Breast epithelium (tissue), 4 donors: ENCODE results near the gene TXNRD1. TPM values are rescaled to one million over a fixed set of nuclear protein-coding genes. Genes with fewer than 3 reads are reported as not detected.

Experiments used
- DNase-seq, 2 donors: peaks; one replicate each; pipeline ENCODE4 v3.0.0-alpha.2; 2019; ENCODE audit warnings: low spot score in 2 of 2
- H3K27ac ChIP-seq, 2 donors: fragments of 200-600 bp; sonication (generic) in 1 of 2; one replicate each; pipeline ENCODE4 v1.5.1; 2016 to 2019; ENCODE audit warnings: mild to moderate bottlenecking in 1 of 2
- H3K27me3 ChIP-seq, 2 donors: fragments of 200-600 bp; sonication (generic) in 1 of 2; one replicate each; pipeline versions ENCODE4 v1.5.1 to v1.6.0; 2017 to 2019; ENCODE audit warnings: control low read depth in 1 of 2, mild to moderate bottlenecking in 1 of 2
- H3K36me3 ChIP-seq: fragments of 200-600 bp; one replicate; pipeline ENCODE4 v1.5.1; 2019
- H3K4me1 ChIP-seq, 2 donors: fragments of 200-600 bp; sonication (generic); one replicate each; pipeline ENCODE4 v1.5.1; 2016 to 2019; ENCODE audit warnings: control low read depth in 1 of 2
- H3K4me3 ChIP-seq, 3 donors: fragments of 200-600 bp; sonication (generic); 1 replicate in 2 of 3; 2 replicates in 1 of 3; pipeline ENCODE4 v1.5.1; 2016 to 2019; ENCODE audit warnings: mild to moderate bottlenecking in 3 of 3, moderate library complexity in 2 of 3
- H3K9me3 ChIP-seq, 2 donors: fragments of 200-600 bp; sonication (generic) in 1 of 2; one replicate each; pipeline ENCODE4 v1.5.1; 2016 to 2019; ENCODE audit warnings: control low read depth in 1 of 2
- CTCF ChIP-seq, 3 donors: fragments of 450-650 bp; IDR thresholded peaks; one replicate each; pipeline ENCODE4 v1.5.1; 2016 to 2017; ENCODE audit warnings: antibody characterized with exemption in 3 of 3, mild to moderate bottlenecking in 3 of 3, moderate library complexity in 3 of 3
- POLR2A ChIP-seq: fragments of 450-650 bp; IDR thresholded peaks from one replicate; pipeline ENCODE4 v1.6.1; 2016; ENCODE audit warnings: antibody characterized with exemption, mild to moderate bottlenecking, moderate library complexity
- POLR2AphosphoS5 ChIP-seq, 3 donors: sonication (generic); formaldehyde crosslinking; IDR thresholded peaks; one replicate each; pipeline ENCODE4 v1.6.1; 2017; ENCODE audit warnings: antibody characterized with exemption in 3 of 3
- intact Hi-C: fragments of 100-400 bp; cut with DNase I; formaldehyde crosslinking; loops from one replicate; pipeline ENCODE4 v1.15.1; 2023; ENCODE audit warnings: low total_unique reads
- total RNA-seq, 3 donors: library from RNA; depleted of rRNA; stranded (reverse); fragments of >200 nt; gene quantifications; one replicate each; pipeline ENCODE4 v1.1.0, GENCODE V29; 2016

Gene TXNRD1
- total RNA-seq, 3 donors from 2014 or later, result 60.2 to 137 (median 103) TPM

- H3K27ac ChIP-seq, result no peak overlapping the region
Observed at GRCh38 chr12:104305349-104305748, 89.8 kb downstream of the TXNRD1 start.

GRCh38 chr12:104306376-104306775 is 90.8 kb downstream of the TXNRD1 start:
- TF ChIP-seq CTCF (IDR thresholded peaks at IDR 0.05) (no peak), POLR2AphosphoS5 (IDR thresholded peaks at IDR 0.05) (no peak), POLR2A (no peak)
- Histone ChIP-seq H3K27me3 (no peaks in the 10 kb centered on the region), H3K9me3 (no peaks in the 10 kb centered on the region), H3K27ac (no peak overlapping the region), H3K4me1 (peaks cover 0 to 2% of the 10 kb centered on the region in 2 donors), H3K4me3 (no peak overlapping the region), H3K36me3 (no peaks in the 10 kb centered on the region)
- intact Hi-C loops, result no loop called here
- no peak for DNase-seq

More at GRCh38 chr12:104305349-104305748, 89.8 kb downstream of the TXNRD1 start:
- Histone ChIP-seq H3K4me1 (peaks cover 0 to 2% of the 10 kb centered on the region in 2 donors), H3K36me3 (no peaks in the 10 kb centered on the region), H3K27me3 (no peaks in the 10 kb centered on the region), H3K9me3 (no peaks in the 10 kb centered on the region), H3K4me3 (no peak overlapping the region)
- no peak for DNase-seq
- TF ChIP-seq CTCF (IDR thresholded peaks at IDR 0.05) (no peak), POLR2AphosphoS5 (IDR thresholded peaks at IDR 0.05) (no peak), POLR2A (no peak)
- intact Hi-C loops, result no loop called here

- H3K4me3 ChIP-seq, result no peak overlapping the region
- H3K27me3 ChIP-seq, result no peaks in the 10 kb centered on the region
- TF ChIP-seq CTCF (IDR thresholded peaks at IDR 0.05) (no peak), POLR2AphosphoS5 (IDR thresholded peaks at IDR 0.05) (no peak), POLR2A (no peak)
- H3K36me3 ChIP-seq, result peaks cover under 1% of the 10 kb centered on the region
- H3K9me3 ChIP-seq, result no peaks in the 10 kb centered on the region
- no peak overlapping the region for H3K27ac ChIP-seq
- intact Hi-C loops, result no loop called here
- peaks cover 0 to 2% of the 10 kb centered on the region in 2 donors for H3K4me1 ChIP-seq
- no peak for DNase-seq
Observed at GRCh38 chr12:104306943-104307654, 91.5 kb downstream of the TXNRD1 start.

- H3K36me3 ChIP-seq, result peaks cover 6% of the 10 kb centered on the region
- intact Hi-C loops, result no loop called here
- no peaks in the 10 kb centered on the region for H3K9me3 ChIP-seq
- no peak overlapping the region for H3K27ac ChIP-seq
- H3K4me3 ChIP-seq, result no peak overlapping the region
- peaks cover 0 to 2% of the 10 kb centered on the region in 2 donors for H3K4me1 ChIP-seq
- TF ChIP-seq POLR2A (no peak), POLR2AphosphoS5 (IDR thresholded peaks at IDR 0.05) (no peak), CTCF (IDR thresholded peaks at IDR 0.05) (no peak)
- H3K27me3 ChIP-seq, result no peaks in the 10 kb centered on the region
- no peak for DNase-seq
Observed at GRCh38 chr12:104307655-104308000, 92.0 kb downstream of the TXNRD1 start.

DNA sequence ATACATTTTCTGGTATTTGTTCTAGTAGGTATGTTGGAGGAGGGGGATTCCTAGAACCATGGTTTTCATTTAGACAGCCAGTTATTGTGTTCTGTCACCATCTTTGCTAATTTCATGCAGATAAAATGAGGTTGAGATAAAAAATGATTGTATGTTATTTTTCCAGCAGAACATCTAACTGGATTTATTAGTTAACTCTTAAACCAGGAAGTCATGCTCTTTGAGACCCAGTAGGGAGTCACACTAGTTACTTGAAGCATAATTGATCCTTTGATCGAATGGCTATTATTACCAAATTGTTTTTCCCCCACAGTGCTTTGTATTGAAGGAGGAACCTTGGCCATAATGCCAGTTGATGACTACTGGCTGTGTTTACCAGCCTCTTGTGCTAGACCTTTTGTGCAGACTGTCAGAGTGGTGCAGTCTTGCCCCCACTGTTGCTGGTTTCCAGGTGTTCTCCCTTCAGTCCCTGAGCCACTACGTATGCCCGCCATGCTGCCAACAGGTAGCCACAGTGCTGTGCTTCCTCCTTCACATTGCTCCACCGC is 93.9 kb downstream of the TXNRD1 start:
- peaks cover 16% of the 10 kb centered on the region for H3K36me3 ChIP-seq
- H3K4me1 ChIP-seq, result peaks cover 0 to 2% of the 10 kb centered on the region in 2 donors
- no peak for TF ChIP-seq POLR2A
- no peak for TF ChIP-seq POLR2AphosphoS5 (IDR thresholded peaks at IDR 0.05)
- TF ChIP-seq CTCF (IDR thresholded peaks at IDR 0.05), result no peak
- no peaks in the 10 kb centered on the region for H3K27me3 ChIP-seq
- no peak overlapping the region for H3K4me3 ChIP-seq
- no peak for DNase-seq
- no peak overlapping the region for H3K27ac ChIP-seq
- H3K9me3 ChIP-seq, result no peaks in the 10 kb centered on the region
- intact Hi-C loops, result no loop called here
